ENCODE measurements around the gene TNFRSF9.

TNFRSF9 gene

DNA sequence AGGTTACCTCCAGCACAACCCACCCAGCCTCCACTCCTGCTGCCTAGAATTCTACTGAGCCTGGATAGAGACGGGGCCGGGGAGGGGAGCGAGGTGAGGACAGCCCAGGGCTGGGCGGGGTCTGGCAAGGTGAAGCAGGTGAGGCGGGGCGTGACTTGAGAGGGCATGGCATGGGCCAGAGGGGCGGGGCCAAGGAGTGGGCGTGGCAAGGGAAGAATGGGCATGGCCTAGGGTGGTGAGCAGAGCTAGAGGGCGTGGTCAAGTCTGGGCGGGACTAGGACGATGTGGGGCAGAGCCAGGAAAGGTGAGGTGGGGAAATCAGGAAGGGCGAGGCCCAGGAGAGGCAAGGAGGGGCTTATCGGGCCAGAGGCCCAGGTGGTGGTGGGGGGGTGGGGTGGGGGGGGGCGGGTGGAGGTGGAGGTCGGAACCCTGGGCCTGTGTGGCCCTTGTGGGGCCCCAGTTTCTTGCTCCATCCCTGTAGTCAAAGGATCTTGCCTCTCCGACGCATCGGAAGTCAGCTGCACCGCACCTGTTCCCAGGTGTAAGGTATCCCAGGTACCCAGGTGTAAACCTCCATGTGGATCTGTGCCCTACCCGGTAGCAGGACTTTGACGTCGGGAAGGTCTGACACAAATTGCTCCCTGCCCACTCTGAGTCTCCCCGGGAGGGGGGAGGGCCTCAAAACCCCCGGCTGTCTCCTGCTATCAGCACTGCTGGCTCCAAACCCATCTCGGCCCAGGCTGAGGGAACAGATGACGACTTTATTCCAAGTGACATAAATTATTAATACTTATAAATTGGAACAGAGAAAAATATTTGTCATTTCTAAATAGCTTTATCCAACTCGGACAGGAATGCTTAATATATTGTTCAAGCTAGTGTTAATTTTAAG is 54.9 kb downstream of the TNFRSF9 start:
- DNase-seq = no peak
- Histone ChIP-seq H3K4me3 (ENCODE audit: control insufficient read depth in 1 of 7, extremely low read depth in 1 of 7, insufficient read depth in 4 of 7, low read depth in 2 of 7, low read length in 6 of 7) (no peak overlapping the region), H3K27ac (ENCODE audit: insufficient read depth in 1 of 2, low read depth in 1 of 2, low read length in 2 of 2, poor library complexity in 1 of 2, severe bottlenecking in 2 of 2) (no peak overlapping the region), H3K36me3 (ENCODE audit: control insufficient read depth in 4 of 4, insufficient read depth in 4 of 4, low read length in 3 of 4) (no peaks in the 10 kb centered on the region), H3K9me3 (ENCODE audit: control extremely low read depth in 1 of 5, control insufficient read depth in 4 of 5, insufficient read depth in 2 of 5, low read depth in 1 of 5, low read length in 4 of 5) (peaks cover 0 to 3% (median 0%) of the 10 kb centered on the region in 5 experiments), H3K4me1 (ENCODE audit: control extremely low read depth in 1 of 4, control insufficient read depth in 4 of 4, insufficient read depth in 4 of 4, low read length in 3 of 4) (no peaks in the 10 kb centered on the region), H3K27me3 (replicated peaks in 2 of 5; ENCODE audit: control insufficient read depth in 4 of 5, insufficient read depth in 5 of 5, low read length in 4 of 5) (peaks cover 2 to 23% (median 10%) of the 10 kb centered on the region in 5 experiments)
- POLR2A ChIA-PET = interaction anchor here (0.6 kb wide), 1 partner anchor 860 kb away, joined by 3 read pairs; no protein-coding TSS in a partner anchor
- WGBS (ENCODE audit: insufficient coverage) = 26% methylated on average over 7 of the region's 27 CpGs
- CTCF ChIA-PET = no interaction called here

DNA sequence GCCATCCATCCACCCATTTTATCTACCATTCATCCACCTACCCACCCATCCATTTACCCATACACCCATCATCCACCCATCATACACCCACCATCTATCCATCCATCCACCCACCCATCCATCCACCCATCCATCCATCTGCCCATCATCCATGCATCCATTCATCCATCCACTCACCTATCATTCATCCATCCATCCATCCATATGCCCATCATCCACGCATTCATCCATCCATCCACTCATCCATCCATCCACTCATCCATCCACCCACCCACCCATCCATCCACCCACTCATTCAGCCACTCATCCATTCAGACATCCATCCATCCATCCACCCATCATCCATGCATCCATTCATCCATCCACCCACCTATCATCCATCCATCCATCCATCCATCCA is 55.9 kb downstream of the TNFRSF9 start:
- 58% methylated on average over 1 of the region's 1 CpG for WGBS (ENCODE audit: insufficient coverage)
- Histone ChIP-seq H3K9me3 (ENCODE audit: control extremely low read depth in 1 of 5, control insufficient read depth in 4 of 5, insufficient read depth in 2 of 5, low read depth in 1 of 5, low read length in 4 of 5) (peaks cover 0 to 3% (median 0%) of the 10 kb centered on the region in 5 experiments), H3K36me3 (ENCODE audit: control insufficient read depth in 4 of 4, insufficient read depth in 4 of 4, low read length in 3 of 4) (no peaks in the 10 kb centered on the region), H3K27me3 (replicated peaks in 2 of 5; ENCODE audit: control insufficient read depth in 4 of 5, insufficient read depth in 5 of 5, low read length in 4 of 5) (peaks cover 2 to 23% (median 10%) of the 10 kb centered on the region in 5 experiments), H3K27ac (ENCODE audit: insufficient read depth in 1 of 2, low read depth in 1 of 2, low read length in 2 of 2, poor library complexity in 1 of 2, severe bottlenecking in 2 of 2) (no peak overlapping the region), H3K4me3 (ENCODE audit: control insufficient read depth in 1 of 7, extremely low read depth in 1 of 7, insufficient read depth in 4 of 7, low read depth in 2 of 7, low read length in 6 of 7) (no peak overlapping the region), H3K4me1 (ENCODE audit: control extremely low read depth in 1 of 4, control insufficient read depth in 4 of 4, insufficient read depth in 4 of 4, low read length in 3 of 4) (no peaks in the 10 kb centered on the region)
- ChIA-PET CTCF (no interaction called here), POLR2A (no interaction called here)
- no peak for DNase-seq

DNA sequence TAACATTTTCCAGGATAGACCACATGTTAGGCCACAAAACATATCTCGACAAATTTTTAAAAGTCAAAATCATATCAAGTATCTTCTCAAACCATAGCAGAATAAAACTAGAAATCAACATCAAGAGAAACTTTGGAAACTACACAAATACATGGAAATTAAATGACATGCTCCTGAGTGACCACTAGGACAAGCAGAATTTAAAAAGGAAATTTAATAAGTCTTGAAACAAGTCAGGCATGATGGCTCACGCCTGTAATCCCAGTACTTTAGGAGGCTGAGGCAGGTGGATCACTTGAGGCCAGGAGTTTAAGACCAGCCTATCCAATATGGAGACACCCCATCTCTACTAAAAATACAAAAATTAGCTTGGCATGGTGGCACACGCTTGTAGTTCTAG is 61.4 kb downstream of the TNFRSF9 start:
- Histone ChIP-seq H3K27me3 (replicated peaks in 2 of 5; ENCODE audit: control insufficient read depth in 4 of 5, insufficient read depth in 5 of 5, low read length in 4 of 5) (no peaks in the 10 kb centered on the region), H3K36me3 (ENCODE audit: control insufficient read depth in 4 of 4, insufficient read depth in 4 of 4, low read length in 3 of 4) (no peaks in the 10 kb centered on the region), H3K27ac (ENCODE audit: insufficient read depth in 1 of 2, low read depth in 1 of 2, low read length in 2 of 2, poor library complexity in 1 of 2, severe bottlenecking in 2 of 2) (no peak overlapping the region), H3K9me3 (ENCODE audit: control extremely low read depth in 1 of 5, control insufficient read depth in 4 of 5, insufficient read depth in 2 of 5, low read depth in 1 of 5, low read length in 4 of 5) (peaks cover 0 to 13% (median 7%) of the 10 kb centered on the region in 5 experiments), H3K4me1 (ENCODE audit: control extremely low read depth in 1 of 4, control insufficient read depth in 4 of 4, insufficient read depth in 4 of 4, low read length in 3 of 4) (no peaks in the 10 kb centered on the region), H3K4me3 (ENCODE audit: control insufficient read depth in 1 of 7, extremely low read depth in 1 of 7, insufficient read depth in 4 of 7, low read depth in 2 of 7, low read length in 6 of 7) (no peak overlapping the region)
- DNase-seq = no peak
- ChIA-PET CTCF (no interaction called here), POLR2A (interaction anchor here (0.7 kb wide), 1 partner anchor 642 kb away, joined by 3 read pairs; no protein-coding TSS in a partner anchor)
- WGBS (ENCODE audit: insufficient coverage) = 100% methylated on average over 1 of the region's 3 CpGs

DNA sequence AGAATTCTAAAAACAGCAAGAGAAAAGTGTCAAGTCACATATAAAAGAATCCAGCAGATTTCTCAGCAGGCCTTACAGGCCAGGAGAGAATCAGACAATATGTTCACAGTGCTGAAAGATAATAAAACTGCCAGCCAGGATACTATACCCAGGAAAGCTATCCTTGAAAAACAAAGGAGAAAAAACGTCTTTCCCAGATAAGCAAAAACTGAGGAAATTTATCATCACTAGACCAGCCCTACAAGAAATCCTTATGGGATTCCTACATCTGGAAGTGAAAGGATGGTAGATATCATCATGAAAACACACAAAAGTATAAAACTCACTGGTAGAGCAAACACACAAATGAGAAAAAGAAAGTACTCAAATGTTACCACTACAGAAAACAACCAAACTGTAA is 62.6 kb downstream of the TNFRSF9 start:
- no peak for DNase-seq
- no CpG with 5 or more reads among the region's 1 CpG for WGBS (ENCODE audit: insufficient coverage)
- ChIA-PET POLR2A (no interaction called here), CTCF (interaction anchor here (0.6 to 1.0 kb wide), 2 partner anchors 60 to 1330 kb away, joined by 3 read pairs; no protein-coding TSS in a partner anchor)
- peaks cover 0 to 13% (median 7%) of the 10 kb centered on the region in 5 experiments for H3K9me3 ChIP-seq (ENCODE audit: control extremely low read depth in 1 of 5, control insufficient read depth in 4 of 5, insufficient read depth in 2 of 5, low read depth in 1 of 5, low read length in 4 of 5)
- no peaks in the 10 kb centered on the region for H3K27me3 ChIP-seq (replicated peaks in 2 of 5; ENCODE audit: control insufficient read depth in 4 of 5, insufficient read depth in 5 of 5, low read length in 4 of 5)
- no peak overlapping the region for H3K27ac ChIP-seq (ENCODE audit: insufficient read depth in 1 of 2, low read depth in 1 of 2, low read length in 2 of 2, poor library complexity in 1 of 2, severe bottlenecking in 2 of 2)
- H3K4me3 ChIP-seq (ENCODE audit: control insufficient read depth in 1 of 7, extremely low read depth in 1 of 7, insufficient read depth in 4 of 7, low read depth in 2 of 7, low read length in 6 of 7) = no peak overlapping the region
- H3K4me1 ChIP-seq (ENCODE audit: control extremely low read depth in 1 of 4, control insufficient read depth in 4 of 4, insufficient read depth in 4 of 4, low read length in 3 of 4) = no peaks in the 10 kb centered on the region
- H3K36me3 ChIP-seq (ENCODE audit: control insufficient read depth in 4 of 4, insufficient read depth in 4 of 4, low read length in 3 of 4) = no peaks in the 10 kb centered on the region

DNA sequence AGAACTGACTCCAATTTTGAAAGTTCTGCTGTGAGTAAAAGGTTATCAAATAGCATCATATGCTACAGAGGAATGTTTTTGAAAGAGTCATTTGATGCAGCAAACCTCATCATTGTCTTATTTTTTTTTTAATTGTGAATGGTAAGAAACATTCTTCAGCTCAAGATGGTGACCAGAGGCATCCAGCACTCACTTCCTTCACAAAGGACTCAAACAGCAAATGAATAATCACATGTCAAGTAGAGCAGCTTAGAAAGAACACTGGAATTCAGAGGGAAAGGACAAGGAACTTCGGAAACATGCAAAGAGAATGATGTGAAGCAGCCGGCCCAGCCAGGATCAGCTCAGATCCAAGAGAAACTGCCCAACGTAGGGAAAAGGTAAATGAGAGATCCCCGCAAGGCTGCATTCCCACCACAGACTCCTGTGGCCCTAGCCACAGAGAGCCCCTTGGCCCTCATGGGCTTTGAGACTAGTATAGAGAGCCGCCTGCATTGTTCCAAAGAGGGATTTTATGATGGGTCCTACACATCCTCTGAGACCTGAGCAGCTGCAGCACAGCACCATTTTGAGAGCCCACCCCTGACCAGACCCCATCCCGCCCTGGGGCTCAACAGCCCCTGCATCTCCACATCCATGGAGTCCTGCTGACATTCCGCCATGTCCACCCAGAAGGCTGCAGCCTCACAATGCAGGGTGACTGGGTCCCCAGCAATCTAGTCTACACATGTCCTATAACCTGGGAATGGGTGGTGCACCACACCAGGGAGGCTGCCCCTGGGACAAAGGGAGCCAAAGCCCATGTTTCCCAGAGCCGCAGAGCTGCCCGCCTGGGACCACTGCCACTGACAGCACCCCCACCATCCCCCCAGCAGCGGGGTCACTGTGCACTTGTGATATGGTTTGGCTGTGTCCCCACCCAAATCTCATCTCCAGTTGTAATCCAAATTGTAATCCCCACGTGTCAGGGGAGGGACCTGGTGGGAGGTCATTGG is 66.5 kb downstream of the TNFRSF9 start:
- Histone ChIP-seq H3K27ac (ENCODE audit: insufficient read depth in 1 of 2, low read depth in 1 of 2, low read length in 2 of 2, poor library complexity in 1 of 2, severe bottlenecking in 2 of 2) (no peak overlapping the region), H3K27me3 (replicated peaks in 2 of 5; ENCODE audit: control insufficient read depth in 4 of 5, insufficient read depth in 5 of 5, low read length in 4 of 5) (peaks cover 0 to 4% (median 0%) of the 10 kb centered on the region in 5 experiments), H3K9me3 (ENCODE audit: control extremely low read depth in 1 of 5, control insufficient read depth in 4 of 5, insufficient read depth in 2 of 5, low read depth in 1 of 5, low read length in 4 of 5) (peaks cover 0 to 13% (median 7%) of the 10 kb centered on the region in 5 experiments), H3K4me1 (ENCODE audit: control extremely low read depth in 1 of 4, control insufficient read depth in 4 of 4, insufficient read depth in 4 of 4, low read length in 3 of 4) (no peaks in the 10 kb centered on the region), H3K36me3 (ENCODE audit: control insufficient read depth in 4 of 4, insufficient read depth in 4 of 4, low read length in 3 of 4) (no peaks in the 10 kb centered on the region), H3K4me3 (ENCODE audit: control insufficient read depth in 1 of 7, extremely low read depth in 1 of 7, insufficient read depth in 4 of 7, low read depth in 2 of 7, low read length in 6 of 7) (no peak overlapping the region)
- CTCF ChIA-PET = no interaction called here
- POLR2A ChIA-PET = no interaction called here
- WGBS (ENCODE audit: insufficient coverage) = 90% methylated on average over 8 of the region's 11 CpGs
- no peak for DNase-seq

DNA sequence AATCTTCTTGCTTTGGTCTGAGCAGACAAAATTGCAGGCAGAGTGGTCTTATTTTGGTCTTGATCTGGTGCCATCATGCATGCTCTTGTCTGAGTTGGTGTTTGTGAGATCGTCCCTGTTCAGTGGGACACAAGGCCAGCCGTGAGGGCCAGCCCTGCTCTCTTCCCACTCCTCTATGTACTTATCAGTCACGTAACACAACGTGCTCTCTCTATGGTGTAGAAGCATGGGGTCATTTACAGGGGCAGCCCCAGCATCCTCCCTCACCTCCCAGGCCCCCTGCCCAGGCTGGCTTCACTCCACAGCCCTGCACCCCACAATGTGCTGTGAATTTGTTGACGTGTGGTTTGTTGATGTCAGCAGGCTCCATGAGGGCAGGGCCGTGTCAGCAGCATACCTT is 69.5 kb downstream of the TNFRSF9 start:
- CTCF ChIA-PET = no interaction called here

More for the DNA sequence above, 69.5 kb downstream of the TNFRSF9 start:
- Histone ChIP-seq H3K27me3 (replicated peaks in 2 of 5; ENCODE audit: control insufficient read depth in 4 of 5, insufficient read depth in 5 of 5, low read length in 4 of 5) (peaks cover 0 to 4% (median 0%) of the 10 kb centered on the region in 5 experiments), H3K27ac (ENCODE audit: insufficient read depth in 1 of 2, low read depth in 1 of 2, low read length in 2 of 2, poor library complexity in 1 of 2, severe bottlenecking in 2 of 2) (no peak overlapping the region), H3K4me1 (ENCODE audit: control extremely low read depth in 1 of 4, control insufficient read depth in 4 of 4, insufficient read depth in 4 of 4, low read length in 3 of 4) (no peaks in the 10 kb centered on the region), H3K36me3 (ENCODE audit: control insufficient read depth in 4 of 4, insufficient read depth in 4 of 4, low read length in 3 of 4) (no peaks in the 10 kb centered on the region), H3K9me3 (ENCODE audit: control extremely low read depth in 1 of 5, control insufficient read depth in 4 of 5, insufficient read depth in 2 of 5, low read depth in 1 of 5, low read length in 4 of 5) (peaks cover 0 to 5% (median 0%) of the 10 kb centered on the region in 5 experiments), H3K4me3 (ENCODE audit: control insufficient read depth in 1 of 7, extremely low read depth in 1 of 7, insufficient read depth in 4 of 7, low read depth in 2 of 7, low read length in 6 of 7) (no peak overlapping the region)
- POLR2A ChIA-PET = no interaction called here
- no CpG with 5 or more reads among the region's 6 CpGs for WGBS (ENCODE audit: insufficient coverage)
- DNase-seq = no peak

All from common myeloid progenitor, CD34-positive (primary cell).